Left ventricle myocardium superior (tissue), 1 donor: Measurements from ENCODE around the gene RTEL1. TPM values are rescaled to one million over a fixed set of nuclear protein-coding genes. Genes with fewer than 3 reads are reported as not detected.
"Not testable (repeated sequence)": the region's sequence is repeated elsewhere in the genome, so short reads cannot be mapped to it uniquely, and the experiment has no call there.

ENCODE experiments used
- ATAC-seq: fragments of 200-7000 bp; cut with Tn5 transposase; one replicate; pipeline ENCODE4 v1.9.1; 2020; ENCODE audit warnings: mild to moderate bottlenecking, moderate library complexity
- DNase-seq: peaks from one replicate; pipeline ENCODE4 v3.0.0-alpha.2; 2020
- intact Hi-C: fragments of 100-400 bp; cut with micrococcal nuclease; formaldehyde crosslinking; loops from one replicate; pipeline ENCODE4 v1.11.0; 2022
- total RNA-seq: library from RNA; stranded (reverse); fragmentation: NEBNext Ultra II Directional; extraction: Animal tissue kit (Norgen Biotek cat#: 25700); gene quantifications from one replicate; pipeline ENCODE4 v1.2.1, GENCODE V29; 2021
- donor health status: DM: no; HTN: yes; CAD: no; lungs with severe emphysema.

Gene RTEL1
- total RNA-seq, 1 donor from 2014 or later = 9.9 TPM

DNA sequence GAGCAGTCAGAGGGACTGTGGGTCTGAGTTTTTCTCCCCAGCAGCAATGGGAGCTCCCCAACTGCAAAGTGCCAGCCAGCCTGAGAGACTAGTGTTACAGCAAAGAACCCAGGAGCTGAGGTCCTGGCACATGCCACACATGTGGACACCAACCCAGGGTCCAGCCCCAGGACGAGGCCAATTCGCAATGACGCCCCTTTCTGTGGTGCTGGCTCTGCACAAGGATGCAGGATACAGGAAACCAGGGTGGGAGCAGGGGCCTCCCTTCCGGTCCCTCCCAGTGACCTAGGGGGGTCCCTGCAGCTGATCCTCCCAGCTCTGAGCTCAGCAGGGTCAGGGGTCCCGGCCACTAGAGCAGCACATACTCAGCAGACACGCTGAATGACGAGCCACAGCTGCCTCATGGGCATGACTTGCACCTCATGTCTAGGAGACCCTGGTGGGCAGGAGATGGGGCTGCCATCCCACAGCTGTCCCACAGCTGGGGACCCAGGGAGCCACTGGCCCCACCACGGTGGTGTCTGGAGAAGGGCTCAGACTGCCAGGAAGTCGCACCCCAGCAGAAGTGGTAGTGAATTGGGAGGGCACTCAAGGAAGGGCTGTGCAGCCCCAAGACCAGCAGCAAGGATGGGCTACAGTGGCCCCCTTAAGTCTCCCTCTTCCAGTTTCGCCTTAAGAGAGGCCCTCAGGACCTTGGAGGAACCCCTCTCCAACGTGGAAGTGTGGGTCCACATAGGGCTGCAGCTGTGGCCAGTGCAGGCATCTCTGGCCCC, 46.0 kb downstream of the RTEL1 start:
- no peak for ATAC-seq
- intact Hi-C loops = no loop called here

DNA sequence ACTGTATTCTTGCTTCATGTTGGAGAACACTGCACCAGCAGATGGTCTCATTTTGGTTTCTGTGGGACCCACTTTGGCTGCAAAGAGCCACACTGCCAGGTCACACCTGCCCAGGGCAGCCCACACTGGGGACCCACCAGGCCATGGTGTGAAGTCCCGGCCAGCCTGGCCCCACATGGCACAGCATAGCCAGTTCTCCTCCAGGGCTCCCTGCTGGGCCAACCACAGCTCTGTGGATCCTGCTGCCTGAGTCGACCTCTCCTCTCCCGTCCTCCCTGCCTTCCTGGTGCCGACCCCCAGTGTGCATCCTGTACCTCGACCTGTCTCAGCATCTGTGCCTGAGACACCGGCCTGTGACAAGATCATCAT, 46.6 kb downstream of the RTEL1 start:
- ATAC-seq = no peak
- intact Hi-C loops = no loop called here
- peak; percentile 20 for DNase-seq

More for the DNA sequence above, 46.0 kb downstream of the RTEL1 start:
- peak; percentile 18 for DNase-seq

DNA sequence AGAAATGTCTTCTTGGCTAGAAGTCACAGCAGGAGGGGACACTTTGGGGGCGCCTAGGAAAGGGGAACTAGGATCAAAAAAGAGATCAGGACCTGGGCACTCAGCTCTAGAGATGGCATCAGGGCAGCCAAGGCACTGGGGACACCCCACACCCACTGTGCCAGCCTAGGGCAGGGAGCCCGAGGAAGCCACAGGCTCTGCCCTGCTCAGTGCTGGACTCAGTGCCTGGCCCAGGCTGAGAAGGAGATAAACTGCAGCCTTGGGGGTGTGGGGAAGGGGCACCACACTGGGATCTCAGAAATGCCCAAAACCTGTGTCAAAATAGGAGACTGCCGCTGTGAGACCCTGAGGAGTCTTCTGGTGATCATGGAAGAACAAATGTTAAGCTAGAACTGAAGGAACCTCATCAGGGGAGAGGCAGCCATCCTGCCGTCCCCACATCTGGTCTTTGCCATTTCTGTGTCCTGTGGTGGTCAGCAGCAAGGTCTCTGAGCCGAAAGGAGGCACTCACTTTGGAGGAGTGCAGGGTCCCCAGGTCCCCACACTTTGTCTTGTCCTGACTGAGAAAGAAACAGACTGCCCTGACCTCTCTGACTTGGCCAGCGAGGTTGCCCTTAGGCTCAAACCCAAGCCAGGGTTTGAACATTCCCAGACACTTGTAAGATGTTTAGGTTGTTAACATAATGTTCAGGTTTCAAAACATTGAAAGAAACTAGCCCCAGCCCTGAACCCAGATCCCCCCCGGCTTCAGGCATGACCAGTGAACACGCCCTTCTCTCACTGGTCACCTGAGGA, 47.3 kb downstream of the RTEL1 start:
- intact Hi-C loops = no loop called here
- DNase-seq = peak; percentile 18

DNA sequence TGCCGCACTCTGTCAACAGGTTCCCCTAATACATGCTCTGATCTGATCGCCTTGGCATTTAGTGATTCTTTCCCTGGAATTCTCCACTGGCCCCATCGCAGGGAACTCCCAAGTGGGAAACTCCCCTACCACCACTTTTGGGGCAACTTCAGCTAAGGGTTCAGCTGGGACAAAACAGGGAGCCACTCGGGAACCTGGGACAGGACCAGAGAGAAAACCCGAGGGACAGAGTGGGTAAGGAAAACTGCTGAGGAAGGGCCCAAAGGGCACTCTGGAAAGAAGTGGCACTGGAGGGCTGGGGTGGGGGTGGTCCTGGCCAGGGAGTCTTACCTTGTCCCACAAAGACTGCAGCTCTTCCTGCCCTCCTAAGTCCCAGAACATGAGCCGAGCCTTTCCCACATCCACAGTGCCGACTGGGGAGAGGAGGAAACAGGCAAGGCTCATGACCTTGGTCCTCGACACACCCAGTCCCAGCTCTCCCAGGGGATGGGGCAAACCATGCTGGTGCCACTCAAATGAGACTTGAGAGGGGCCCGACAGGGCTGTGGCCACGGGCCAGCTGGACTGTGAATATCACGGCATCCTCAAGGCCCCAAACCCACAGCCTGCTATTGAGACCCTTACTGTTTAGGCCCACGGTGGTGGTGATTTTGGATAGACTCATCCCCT, 48.0 kb downstream of the RTEL1 start:
- no peak for ATAC-seq
- peak; percentile 30 for DNase-seq
- intact Hi-C loops = no loop called here

More for the DNA sequence above, 47.3 kb downstream of the RTEL1 start:
- ATAC-seq = no peak

DNA sequence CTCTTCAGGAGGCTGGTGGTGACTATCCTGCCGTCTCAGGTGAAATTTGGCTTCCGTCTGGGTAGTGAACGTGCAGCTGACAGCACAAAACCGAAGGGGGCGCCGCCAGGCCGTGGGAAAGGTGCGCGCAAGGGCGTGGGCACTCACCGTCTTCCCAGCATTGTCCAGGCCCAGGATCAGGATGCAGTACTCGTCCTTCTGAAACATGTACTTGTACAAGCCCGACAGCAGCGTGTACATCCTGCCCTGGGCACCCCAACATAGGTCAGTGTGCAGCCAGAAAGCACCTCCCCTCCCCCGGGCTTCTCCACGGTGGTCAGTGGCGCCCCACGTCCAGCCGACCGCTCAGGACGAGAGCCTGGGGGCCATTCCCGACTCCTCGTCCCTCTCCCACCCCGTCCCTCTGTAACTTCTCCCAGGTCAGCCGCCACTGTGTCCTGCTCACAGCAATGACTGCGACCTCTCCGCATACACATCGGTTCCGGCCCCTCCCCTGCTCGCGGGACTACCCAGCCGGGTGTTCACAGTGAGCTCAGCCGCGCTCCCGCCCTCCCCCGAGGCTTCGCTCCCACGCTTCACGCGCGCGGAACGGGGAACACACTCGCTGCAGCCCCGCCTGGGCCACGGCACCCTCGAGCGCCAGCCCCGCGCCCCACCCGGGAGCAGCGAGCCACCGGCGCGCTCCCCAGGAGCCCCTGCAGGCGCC, 48.9 kb downstream of the RTEL1 start:
- intact Hi-C loops = no loop called here
- DNase-seq (peak; percentile 56), ATAC-seq (peak; percentile 29)

DNA sequence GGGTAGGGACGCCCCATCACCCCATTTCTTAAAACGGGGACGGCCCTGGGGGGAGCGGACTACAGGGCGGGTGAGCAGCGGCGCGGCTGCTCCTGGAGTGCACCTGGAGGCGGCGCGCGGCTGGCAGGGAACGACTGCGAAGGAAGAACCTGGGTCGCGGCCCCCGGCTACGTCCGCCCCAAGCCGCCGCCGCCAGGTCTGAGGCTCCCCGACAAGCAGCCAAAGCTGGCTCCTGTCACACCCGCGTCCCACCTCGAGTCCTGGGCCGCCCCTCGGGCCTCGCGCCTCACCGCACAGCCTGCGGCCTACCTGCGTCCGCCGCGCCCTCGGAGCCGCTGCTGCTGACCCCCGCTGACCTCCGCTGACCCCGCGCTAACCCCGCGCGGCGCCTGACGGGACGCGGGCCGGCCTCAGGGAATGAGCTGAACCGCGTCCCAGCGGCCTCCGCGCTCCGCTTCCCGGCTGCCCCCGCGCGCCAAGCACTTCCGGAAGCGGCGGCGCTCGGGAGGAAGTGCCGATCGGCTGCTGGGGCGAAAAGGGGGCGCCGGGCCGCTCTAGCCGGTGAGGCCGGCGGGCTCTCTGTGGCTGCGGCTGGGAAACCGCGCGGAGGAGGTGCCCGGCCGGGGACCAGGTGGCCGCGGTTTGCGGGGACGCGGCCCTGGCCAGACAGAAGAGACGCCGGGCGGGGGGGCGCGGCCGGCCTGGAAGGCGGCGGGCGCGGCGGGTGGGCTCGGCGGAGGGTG, 49.6 kb downstream of the RTEL1 start, which contains the start of the genes ARFRP1 and ZGPAT:
Gene ARFRP1 (minus strand): TSS at position 419 of the 743 bp plus-strand sequence. CDS start 885 bp downstream, outside the sequence.
Gene ZGPAT (plus strand): TSS at position 482 of the 743 bp plus-strand sequence. CDS start 542 bp downstream, outside the sequence.
- peak; percentile 96 for DNase-seq
- ATAC-seq = peak; percentile 97
- intact Hi-C loops = no loop called here

DNA sequence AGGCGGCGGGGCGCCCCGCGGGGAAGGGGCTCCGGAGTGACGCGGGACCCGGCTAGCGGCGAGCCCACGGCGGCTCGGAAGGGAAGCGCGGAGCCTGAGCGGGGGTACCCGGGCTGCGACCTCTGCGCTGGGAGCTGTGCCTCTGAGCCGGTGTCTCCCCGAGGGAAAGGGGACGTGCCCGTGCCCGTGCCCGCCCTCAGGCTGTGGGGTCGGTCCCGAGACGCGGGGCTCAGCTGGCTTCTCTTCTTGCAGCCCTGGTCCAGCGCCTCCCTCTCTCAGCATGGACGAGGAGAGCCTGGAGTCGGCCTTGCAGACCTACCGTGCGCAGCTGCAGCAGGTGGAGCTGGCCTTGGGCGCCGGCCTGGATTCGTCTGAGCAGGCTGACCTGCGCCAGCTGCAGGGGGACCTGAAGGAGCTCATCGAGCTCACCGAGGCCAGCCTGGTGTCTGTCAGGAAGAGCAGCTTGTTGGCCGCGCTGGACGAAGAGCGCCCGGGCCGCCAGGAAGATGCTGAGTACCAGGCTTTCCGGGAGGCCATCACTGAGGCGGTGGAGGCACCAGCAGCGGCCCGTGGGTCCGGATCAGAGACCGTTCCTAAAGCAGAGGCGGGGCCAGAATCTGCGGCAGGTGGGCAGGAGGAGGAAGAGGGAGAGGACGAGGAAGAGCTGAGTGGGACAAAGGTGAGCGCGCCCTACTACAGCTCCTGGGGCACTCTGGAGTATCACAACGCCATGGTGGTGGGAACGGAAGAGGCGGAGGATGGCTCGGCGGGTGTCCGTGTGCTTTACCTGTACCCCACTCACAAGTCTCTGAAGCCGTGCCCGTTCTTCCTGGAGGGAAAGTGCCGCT, 50.4 kb downstream of the RTEL1 start:
- no peak for ATAC-seq
- intact Hi-C loops = no loop called here
- peak; percentile 31 for DNase-seq

DNA sequence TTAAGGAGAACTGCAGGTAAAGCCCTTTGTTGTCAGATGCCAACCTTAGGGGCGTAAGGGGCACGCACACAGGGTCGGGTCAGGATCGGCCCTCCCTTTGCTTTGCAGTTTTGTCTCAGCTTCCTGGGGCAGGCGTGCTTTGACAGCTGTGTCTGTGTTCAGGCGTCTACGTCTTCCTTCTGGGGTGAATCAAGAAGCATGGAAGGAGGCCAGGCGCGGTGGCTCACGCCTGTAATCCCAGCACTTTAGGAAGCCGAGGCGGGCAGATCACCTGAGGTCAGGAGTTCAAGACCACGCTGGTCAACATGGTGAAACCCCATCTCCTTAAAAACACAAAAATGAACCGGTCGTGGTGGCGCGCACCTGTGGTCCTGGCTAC, 51.0 kb downstream of the RTEL1 start:
- intact Hi-C loops = no loop called here
- DNase-seq = peak; percentile 27
- no peak for ATAC-seq

DNA sequence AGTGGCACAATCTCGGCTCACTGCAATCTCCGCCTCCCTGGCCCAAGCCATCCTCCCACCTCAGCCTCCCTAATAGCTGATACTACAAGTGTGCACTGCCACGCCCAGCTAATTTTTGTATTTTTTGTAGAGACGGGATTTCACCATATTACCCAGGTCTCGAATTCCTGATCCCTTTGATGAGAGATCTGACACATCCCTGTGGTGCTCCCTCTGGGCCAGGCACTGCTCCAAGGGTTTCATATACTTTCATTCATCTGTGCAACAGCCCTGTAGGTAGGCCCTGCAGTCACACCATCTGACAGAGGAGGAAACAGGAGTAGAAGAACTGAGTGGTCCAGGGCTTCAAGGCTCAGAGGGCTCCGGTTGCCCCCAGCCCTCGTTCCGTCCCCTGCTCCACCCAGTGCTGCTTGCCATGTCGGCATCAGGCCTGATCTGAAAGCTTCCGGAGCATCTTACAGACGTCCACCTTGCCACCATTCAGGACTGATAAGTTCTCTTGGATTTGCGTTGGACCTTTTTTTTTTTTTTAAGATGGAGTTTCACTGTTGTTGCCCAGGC, 53.1 kb downstream of the RTEL1 start:
- peak; percentile 16 for DNase-seq
- intact Hi-C loops = no loop called here
- no peak for ATAC-seq

DNA sequence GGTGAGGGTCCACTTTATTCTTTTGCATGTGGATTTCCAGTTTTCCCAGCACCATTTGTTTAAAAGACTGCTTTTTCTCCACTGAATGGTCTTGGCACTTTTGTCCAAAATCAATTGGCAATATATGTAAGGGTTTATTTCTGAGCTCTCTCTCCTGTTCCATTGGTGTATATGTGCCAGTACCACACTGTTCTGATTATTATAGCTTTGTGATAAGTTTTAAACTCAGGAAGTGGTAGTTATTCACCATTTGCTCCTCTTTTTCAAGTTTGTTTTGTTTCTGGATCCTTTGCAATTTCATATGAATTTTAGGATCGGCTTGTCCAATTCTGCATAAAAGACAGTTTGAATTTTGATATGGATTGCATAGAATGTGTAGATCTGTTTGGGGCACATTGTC, 54.1 kb downstream of the RTEL1 start:
- intact Hi-C loops = no loop called here
- DNase-seq (no peak), ATAC-seq (no peak)

DNA sequence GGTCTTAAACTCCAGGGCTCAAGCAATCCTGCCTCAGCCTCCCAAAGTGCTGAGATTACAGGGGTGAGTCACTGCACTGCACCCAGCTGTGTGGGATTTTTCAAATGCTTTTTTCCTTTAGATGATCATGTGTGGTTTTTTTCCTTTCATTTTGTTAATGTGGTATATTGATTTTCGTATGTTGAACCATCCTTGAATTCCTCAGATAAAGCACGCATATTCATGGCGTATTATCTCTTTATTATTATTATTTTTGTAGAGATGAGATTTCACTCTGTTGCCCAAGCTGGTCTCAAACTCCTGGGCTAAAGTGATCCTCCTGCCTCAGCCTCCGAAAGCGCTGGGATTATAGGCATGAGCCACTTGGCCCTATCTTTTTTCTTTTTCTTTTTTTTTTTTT, 56.7 kb downstream of the RTEL1 start:
- DNase-seq (no peak), ATAC-seq (no peak)
- intact Hi-C loops = no loop called here

DNA sequence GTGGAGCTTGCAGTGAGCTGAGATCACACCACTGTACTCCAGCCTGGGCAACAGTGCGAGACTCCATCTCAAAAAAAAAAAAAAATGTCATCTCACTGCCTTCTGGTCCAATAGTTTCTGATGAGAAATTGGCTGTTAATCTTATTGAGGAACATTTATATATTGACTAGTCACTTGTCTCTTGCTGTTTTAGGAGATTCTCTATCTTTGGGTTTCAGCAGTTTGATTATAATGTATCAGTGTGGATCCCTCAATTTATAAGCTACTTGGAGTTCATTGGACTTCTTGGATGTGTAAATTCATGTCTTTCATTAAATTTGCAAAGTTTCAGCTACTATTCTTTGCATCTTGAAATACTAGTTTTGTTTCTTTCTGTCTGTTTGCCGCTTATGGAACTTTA, 60.9 kb downstream of the RTEL1 start:
- ATAC-seq (no peak), DNase-seq (no peak)
- intact Hi-C loops = no loop called here

DNA sequence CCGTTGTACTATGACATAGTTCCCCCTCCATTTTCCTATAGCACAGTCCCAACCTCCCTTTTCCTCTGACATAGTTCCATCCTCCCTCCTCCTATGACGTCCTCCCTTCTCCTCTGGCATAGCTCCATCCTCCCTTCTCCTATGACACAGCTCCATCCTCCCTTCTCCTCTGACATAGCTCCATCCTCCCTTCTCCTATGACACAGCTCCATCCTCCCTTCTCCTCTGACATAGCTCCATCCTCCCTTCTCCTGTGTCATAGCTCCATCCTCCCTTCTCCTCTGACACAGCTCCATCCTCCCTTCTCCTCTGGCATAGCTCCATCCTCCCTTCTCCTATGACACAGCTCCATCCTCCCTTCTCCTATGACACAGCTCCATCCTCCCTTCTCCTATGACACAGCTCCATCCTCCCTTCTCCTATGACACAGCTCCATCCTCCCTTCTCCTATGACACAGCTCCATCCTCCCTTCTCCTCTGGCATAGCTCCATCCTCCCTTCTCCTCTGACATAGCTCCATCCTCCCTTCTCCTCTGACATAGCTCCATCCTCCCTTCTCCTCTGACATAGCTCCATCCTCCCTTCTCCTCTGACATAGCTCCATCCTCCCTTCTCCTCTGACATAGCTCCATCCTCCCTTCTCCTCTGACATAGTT, 65.0 kb downstream of the RTEL1 start:
- DNase-seq, ATAC-seq, intact Hi-C loops: not testable (repeated sequence)

DNA sequence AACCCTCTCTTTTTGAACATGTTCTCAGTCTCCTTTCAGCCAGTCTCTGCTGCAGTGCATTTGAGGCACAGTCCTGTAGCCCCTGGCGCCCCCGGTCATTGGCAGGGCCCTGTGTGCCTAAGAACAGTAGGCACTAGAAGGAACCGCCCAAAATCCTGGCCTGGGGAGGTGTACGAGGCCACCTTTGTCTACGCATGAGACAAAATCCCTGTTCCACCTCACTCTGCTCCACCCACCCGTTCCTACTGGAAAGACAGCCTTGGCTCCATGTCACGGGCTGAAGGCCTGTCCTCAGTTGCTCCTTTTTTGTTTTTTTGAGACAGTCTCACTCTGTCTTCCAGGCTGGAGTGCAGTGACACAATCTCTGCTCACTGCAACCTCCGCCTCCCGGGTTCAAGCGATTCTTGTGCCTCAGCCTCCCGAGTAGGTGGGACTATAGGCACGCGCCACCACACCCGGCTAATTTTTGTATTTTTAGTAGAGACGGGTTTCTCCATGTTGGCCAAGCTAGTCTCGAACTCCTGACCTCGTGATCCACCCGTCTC, 72.1 kb downstream of the RTEL1 start:
- DNase-seq, intact Hi-C loops, ATAC-seq: not testable (repeated sequence)

DNA sequence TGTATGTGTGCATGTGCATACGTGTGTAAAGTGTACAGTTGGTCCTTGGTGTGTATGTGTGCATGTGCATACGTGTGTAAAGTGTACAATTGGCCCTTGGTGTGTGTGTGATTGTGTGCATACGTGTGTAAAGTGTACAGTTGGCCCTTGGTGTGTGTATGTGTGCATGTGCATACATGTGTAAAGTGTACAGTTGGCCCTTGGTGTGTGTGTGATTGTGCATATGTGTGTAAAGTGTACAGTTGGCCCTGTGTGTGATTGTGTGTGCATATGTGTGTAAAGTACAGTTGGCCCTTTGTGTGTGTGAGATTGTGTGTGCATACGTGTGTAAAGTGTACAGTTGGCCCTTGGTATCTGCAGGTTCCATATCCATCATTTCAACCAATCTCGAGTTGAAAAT, 73.3 kb downstream of the RTEL1 start:
- ATAC-seq = no peak
- no peak for DNase-seq
- intact Hi-C loops = no loop called here
